Upper lobe of left lung (tissue), 4 donors: ENCODE measurements around the gene SYNJ1.

Experiments used
- CTCF ChIP-seq, 6 experiments: fragments of 450-650 bp in 4 of 6; fragments of 200-600 bp in 2 of 6; sonication (generic) in 2 of 6; IDR thresholded peaks; one replicate each; pipeline ENCODE4 v1.5.1; 2016 to 2019; ENCODE audit warnings: antibody characterized with exemption in 6 of 6
- POLR2A ChIP-seq, 4 donors: fragments of 450-650 bp; IDR thresholded peaks; one replicate each; pipeline ENCODE4 v1.5.1; 2016 to 2017; ENCODE audit warnings: antibody characterized with exemption in 4 of 4, mild to moderate bottlenecking in 2 of 4

- TF ChIP-seq CTCF (IDR thresholded peaks at IDR 0.05), result no peak
- no peak for TF ChIP-seq POLR2A (IDR thresholded peaks at IDR 0.05)
Measured at GRCh38 chr21:32765058-32765457, 37.2 kb upstream of the SYNJ1 start.
